ENCODE data around the gene CNFN. TPM values are rescaled to one million over a fixed set of nuclear protein-coding genes. Genes with fewer than 3 reads are reported as not detected.

Gene CNFN, protein sequence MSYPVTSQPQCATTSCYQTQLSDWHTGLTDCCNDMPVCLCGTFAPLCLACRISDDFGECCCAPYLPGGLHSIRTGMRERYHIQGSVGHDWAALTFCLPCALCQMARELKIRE
- total RNA-seq: 1.1 TPM
- long read RNA-seq, partial matches to known transcripts: 2 of 2 reads
- long read RNA-seq, other reads (novel, unspliced or antisense): 0 of 2 reads

DNA sequence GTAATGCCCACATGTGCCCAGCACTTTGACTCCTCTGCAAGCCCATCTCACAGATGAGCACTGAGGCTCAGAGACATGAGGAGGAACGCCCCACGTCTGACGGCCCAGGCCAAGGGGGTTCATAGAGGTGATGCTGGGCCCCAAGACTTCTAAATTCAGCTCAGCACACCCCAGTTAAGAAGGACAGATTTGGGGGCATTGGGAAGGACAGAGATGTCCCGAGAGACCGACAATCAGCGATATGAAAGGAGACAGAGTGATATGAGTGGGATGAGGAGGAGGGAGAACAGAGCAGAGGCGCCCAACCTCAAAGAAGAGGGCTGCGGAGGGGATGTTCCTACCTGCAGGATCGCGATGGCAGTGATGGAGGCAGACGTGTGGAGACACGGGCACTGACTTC is at the start of gene CNFN:
Gene CNFN (minus strand): TSS at position 399 of the 400 bp plus-strand sequence. CDS start 1,260 bp downstream, outside the sequence.
- intact Hi-C loops (cut with DNase I): no loop called here
- no peak for ATAC-seq (ENCODE audit: poor library complexity)

DNA sequence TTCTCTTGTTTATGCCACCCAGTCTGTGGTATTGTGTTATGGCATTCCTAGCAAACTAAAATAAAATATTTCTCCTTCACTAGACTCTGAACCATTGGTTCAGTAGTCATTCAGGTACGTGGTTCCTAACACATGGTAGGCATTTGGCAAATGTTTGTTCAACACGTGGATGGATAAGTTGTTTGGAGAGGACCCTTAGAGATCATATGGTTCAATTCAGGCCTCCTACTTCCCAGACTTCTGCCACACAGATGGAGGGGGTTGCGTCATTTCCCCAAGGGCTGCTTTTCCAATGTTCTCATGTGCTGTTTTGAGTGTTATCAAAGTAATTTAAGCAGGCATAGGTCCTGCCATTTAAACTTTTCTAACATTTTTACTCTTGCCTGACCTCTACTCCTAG is 45.9 kb upstream of the CNFN start:
- DNase-seq: no peak
- ATAC-seq (ENCODE audit: poor library complexity): no peak
- intact Hi-C loops (cut with DNase I): no loop called here

More for the DNA sequence above, at the start of gene CNFN:
- no peak for DNase-seq

DNA sequence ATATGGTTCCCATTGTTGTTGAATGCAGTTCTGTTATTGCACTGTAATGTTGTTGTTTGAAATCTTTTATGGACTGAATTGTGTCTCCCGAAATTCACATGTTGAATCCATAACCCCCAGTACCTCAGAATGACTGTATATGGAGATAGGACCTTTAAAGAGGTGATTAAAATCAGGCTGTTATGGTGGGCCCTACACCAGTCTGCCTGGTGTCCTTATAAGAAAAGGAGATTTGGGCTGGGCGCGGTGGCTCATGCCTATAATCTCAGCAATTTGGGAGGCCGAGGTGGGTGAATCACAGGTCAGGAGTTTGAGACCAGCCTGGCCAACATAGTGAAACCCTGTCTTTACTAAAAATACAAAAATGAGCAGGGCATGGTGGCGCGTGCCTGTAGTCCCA is 45.2 kb upstream of the CNFN start:
- intact Hi-C loops (cut with DNase I): no loop called here
- ATAC-seq (ENCODE audit: poor library complexity): no peak

DNA sequence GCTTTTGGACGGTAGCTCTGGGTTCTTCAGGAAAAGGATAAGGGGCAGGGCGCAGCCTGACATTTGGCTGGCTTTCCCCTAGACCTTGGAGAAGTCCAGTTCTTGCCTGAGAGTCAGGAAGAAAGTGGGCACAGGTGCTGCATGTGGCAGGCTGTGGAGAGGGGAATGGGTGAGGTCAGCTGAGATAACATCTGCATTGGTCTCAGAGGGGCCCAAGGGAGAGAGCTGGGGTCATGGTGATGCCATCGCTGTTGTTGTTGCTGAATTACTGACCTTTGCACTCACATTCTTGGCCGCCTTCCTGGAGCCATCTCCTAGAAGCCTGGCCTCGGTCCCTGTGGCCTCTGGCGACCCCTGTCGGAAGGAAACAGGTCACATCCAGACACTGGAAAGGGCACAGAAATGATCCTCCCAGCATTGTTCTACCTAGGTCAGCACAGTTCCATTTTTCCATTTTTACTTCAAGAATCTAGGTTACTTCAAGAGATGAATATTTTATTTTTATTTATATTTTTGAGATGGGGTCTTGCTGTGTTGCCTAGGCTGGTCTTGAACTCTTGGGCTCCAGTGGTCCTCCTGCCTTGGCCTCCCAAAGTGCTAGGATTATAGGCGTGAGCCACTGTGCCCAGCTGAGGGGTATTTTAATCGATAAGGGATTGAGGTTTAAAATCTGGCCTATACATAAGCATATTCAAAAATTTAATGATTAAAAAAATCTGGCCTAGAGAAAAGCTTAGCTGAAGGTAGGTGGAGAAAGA is 43.6 kb upstream of the CNFN start:
- ATAC-seq (ENCODE audit: poor library complexity) (peak; percentile 91), DNase-seq (peak; percentile 91)
- intact Hi-C loops (cut with DNase I): no loop called here

More for the DNA sequence above, 45.2 kb upstream of the CNFN start:
- DNase-seq: no peak

DNA sequence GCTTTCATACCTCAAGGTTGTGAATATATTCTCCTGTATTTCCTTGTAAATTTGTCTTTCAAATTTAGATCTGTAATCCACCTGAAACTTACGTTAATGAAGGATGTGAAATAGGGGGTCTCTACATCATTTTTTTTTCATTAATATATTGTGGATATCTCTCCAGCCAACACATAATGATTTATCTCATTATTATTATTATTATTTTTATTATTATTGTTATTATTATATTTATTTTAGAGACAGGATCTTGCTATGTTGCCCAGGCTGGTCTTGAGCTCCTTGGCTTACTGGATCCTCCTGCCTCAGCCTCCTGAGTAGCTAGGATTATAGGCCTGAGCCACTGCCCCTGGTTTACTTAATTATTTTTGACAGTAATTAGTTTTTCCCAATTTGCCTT is 41.4 kb upstream of the CNFN start:
- DNase-seq: no peak
- intact Hi-C loops (cut with DNase I): no loop called here
- no peak for ATAC-seq (ENCODE audit: poor library complexity)

DNA sequence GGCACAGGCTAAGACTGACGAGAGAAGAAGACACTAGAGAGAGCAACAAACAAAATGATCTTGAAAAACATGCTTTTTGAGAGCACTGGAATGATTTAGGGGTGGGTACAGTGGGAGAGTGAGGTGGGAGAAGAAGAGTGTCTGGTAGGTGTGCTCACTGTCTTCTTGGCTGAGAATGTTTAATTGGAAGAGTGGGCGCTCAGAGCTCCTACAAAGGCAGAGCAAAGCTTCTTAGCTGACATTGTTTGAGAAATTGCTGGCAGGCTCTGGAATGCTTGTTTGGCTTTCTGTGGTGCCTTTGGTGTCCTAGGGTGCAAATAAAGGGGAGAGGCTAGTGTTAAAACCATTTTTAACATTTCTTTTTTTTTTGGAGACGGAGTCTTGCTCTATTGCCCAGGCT is 38.6 kb upstream of the CNFN start:
- no peak for ATAC-seq (ENCODE audit: poor library complexity)
- intact Hi-C loops (cut with DNase I): no loop called here
- no peak for DNase-seq

DNA sequence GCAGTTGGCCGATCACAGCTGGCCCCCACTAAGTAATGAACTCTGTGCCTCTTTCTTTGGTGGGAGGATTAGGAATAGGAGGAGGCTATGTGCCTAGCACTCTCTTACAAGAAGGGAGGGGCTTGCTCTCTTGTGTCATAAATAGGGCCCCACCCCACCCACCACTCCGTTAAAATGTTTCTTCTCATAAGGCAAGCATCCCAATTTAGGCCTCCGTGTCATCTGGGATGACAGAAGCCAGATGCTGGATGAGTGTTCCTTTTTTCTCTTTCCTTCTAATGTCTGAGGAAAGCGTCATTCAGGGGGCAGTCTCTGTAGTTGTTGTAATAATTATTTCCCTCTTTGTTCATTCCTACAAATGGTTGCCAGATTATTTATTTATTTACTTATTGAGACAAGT is 37.2 kb upstream of the CNFN start, which contains the start of gene LIPE:
Gene LIPE (minus strand): TSS at position 76 of the 400 bp plus-strand sequence. CDS start 239 bp downstream, outside the sequence.
- DNase-seq (no peak), ATAC-seq (ENCODE audit: poor library complexity) (no peak)
- intact Hi-C loops (cut with DNase I): no loop called here

DNA sequence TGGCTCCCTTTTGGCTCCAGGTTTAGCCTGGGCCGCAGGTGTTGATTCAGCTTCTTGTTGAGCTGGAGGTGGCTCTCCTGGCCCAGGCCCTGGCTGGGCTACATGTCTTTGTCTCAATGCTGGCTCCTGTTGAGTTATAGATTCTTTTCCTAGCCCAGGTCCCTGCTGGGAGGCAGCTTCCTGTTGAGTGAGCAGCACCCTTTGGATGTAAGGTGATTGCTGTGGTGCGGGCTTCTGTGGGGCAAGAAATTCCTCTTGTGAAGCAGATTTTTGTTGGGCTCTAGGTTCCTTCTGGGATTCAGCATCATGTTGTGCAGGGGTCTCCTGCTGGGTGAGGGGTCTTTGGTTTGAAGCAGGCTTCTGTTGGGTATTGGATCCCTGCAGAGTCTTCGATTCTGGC is 36.5 kb upstream of the CNFN start:
- intact Hi-C loops (cut with DNase I): no loop called here
- no peak for DNase-seq

DNA sequence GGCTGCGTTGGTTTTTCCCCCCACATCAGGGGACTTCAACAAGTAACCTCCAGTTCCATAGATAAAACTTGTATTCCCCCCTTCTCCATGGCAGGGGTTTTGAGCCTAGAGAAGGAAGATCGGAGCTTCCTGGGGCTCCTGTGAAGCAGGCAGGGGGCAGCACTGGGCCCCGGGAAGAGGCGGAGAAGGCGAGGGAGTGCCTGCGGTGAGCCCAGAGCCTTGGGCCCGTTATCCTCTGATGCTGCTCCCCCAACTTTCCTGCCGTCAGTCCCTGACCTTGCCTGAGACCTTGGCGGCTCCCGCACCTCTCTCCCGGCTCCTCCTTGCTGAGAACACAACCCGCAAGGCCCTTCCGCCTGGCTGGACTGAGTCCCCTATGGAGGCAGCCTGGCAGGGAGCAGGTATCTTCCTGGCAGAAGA is 34.6 kb upstream of the CNFN start:
- intact Hi-C loops (cut with DNase I): no loop called here
- ATAC-seq (ENCODE audit: poor library complexity) (no peak), DNase-seq (no peak)

More for the DNA sequence above, 36.5 kb upstream of the CNFN start:
- no peak for ATAC-seq (ENCODE audit: poor library complexity)

DNA sequence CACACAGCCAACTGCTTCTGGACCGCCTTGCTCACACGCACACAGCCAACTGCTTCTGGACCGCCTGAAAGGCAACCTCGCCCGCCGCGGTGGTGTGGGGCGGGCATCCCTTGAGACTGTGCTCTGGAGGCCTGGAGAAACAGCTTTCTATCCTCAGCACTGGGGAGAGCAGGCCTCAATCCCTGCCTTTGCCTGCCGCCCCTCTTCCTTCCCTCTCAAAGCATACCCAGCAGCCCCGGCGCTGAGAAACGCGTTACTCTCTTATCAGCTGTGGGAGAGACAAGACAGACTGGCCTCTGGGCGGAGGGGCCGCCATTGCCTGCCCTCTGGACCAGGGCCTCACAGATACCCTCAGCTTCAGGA is 34.2 kb upstream of the CNFN start:
- intact Hi-C loops (cut with DNase I): no loop called here
- ATAC-seq (ENCODE audit: poor library complexity): no peak

DNA sequence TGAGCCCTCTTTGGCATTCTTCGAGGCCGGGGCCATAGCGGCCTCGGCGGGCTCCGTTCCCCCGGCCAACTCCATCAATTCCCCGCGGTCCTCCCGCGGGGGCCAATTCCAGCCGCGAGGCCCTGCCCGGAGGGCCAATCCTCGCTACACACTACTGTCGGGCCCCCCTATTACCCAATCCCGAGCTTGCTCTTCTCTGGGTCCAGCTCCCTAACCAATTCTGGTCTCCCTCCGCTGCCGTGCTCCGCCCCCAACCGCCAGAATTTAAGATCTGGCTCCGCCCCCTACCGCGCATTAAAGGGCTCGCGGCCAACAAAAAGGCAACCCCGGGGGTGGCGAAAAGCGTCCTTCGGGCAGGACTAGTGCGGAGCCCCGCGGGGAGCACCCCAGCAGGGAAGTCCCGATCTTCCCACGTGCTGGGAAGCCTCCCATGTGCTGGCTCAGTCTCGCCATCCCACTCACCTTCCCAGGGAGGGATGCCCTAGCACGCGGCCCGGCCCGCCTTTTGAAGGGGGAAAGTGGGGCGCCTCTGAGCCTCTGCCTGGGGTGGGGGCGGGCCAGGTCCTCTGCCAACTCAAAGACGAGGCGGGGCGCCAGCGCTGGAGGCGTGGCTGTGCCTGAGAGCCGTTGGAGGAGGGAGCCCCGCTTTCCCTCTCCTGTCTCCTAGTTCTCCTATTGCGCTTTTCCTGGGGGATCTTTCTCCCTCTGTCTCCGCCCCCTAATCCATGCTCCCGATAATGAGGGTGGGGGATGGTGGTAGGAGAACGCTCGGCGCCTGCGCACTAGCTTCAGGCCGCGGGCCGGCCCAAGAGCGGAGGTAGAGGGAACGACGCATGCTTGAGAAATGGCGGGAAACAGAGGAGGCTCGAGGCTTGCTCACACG is 33.6 kb upstream of the CNFN start:
- ATAC-seq (ENCODE audit: poor library complexity) (peak; percentile 89), DNase-seq (peak; percentile 93)
- intact Hi-C loops (cut with DNase I): no loop called here

More for the DNA sequence above, 34.2 kb upstream of the CNFN start:
- no peak for DNase-seq

DNA sequence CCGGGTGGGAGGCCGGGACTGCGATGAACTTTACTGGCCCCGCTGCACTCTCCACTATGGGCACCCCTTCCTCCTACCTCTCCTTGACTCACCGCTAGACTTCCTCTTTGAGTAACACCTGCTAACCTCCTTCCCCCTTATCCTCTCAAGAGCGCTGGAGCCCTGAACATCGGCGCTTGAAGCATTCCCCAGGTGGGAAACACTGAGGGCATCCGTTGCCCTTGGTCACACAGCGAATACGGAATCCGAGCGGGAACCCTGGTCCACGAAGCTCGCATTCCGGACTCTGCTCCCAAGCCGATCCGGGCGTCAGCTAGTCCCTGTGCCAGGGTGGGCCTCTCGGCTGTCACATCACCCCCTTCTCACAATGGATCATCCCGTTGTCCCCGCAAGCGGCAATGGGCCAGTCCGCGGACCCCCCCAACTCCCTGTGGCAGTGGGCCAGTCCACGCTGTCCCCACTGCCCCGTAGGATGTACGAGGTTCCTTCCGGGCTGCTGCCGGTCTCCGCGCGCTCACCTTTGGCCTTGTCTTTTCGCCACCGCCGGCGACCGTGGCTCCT is 32.9 kb upstream of the CNFN start:
- ATAC-seq (ENCODE audit: poor library complexity) (peak; percentile 18), DNase-seq (no peak)
- intact Hi-C loops (cut with DNase I): no loop called here

DNA sequence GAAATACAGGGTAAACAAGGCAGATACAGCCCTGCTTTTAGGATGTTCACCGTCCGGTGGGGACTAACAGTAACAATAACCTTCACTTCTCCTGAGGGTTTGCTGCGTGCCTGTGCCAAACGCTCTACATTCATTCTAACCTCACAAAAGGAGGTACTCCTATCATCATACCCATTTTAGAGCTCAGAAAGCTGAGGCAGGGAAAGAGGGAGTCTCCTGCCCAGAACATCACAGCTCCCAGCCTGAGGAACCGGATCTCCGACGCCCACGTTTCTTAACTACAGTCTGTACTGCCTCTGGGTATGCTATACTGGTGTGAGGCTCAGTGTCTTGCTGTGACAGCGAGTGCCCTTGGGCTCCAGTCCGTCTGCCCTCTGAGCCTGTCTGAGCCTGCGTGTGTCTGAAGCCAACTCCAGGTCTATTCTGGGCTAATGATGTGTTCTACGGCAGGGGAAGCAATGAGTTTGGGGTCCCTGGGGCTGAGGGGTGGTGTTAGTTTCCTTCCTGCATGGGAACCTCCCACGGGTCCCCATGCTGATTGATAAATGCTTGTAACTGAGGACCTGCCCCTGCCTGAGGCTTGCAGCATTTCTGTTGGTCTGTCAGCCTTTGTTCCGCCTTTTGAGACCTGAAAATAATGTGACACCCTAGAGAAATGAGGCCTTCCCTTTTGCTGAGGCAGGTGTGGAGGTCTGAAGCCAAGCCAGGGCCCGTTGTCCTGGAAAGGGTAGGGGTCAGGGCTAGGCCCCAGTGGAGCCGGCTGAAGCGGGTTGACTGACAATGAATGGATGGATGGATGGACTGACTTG is 32.2 kb upstream of the CNFN start:
- ATAC-seq (ENCODE audit: poor library complexity) (peak; percentile 62), DNase-seq (no peak)
- intact Hi-C loops (cut with DNase I): no loop called here

DNA sequence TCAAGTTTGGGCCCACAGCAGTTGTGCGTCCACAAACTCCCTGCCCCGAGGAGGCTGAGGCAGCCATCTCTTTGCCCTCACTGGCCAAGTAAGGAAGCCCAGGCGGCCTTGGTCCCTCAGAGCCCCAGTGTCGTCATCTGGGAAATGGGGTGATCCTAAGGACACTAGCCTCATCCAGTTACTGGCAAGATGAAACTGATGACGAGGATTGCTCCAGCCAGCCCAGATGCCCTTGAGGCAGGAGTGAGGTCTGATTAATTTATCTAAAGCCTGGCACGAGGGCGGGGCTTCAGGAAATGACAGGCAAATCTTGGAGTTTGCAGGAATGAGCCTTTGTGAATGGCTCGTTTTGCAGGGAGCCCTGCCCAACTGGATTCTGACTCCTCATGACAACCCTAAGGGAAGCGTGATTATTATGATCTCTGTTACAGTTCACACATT is 31.5 kb upstream of the CNFN start:
- ATAC-seq (ENCODE audit: poor library complexity) (peak; percentile 20), DNase-seq (peak; percentile 71)
- intact Hi-C loops (cut with DNase I): no loop called here

DNA sequence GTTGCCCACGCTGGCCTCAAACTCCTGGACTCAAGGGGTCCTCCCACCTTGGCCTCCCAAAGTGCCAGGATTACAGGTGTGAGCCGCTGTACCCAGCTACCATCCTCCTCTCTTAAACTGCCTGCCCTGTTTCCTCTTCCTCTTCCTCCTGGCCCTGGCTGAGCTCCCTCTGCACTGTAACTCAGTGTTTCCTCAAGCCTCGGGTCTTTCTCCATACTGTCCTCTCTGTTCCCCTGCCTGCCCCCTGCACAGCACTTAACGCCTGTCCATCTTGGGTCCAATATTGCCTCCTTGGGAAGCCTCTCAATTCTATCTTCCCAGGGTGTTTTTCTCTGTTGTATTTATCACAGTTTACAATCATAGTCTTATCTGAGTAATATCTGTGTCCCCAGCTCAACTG is 31.0 kb upstream of the CNFN start:
- DNase-seq: no peak
- intact Hi-C loops (cut with DNase I): no loop called here

DNA sequence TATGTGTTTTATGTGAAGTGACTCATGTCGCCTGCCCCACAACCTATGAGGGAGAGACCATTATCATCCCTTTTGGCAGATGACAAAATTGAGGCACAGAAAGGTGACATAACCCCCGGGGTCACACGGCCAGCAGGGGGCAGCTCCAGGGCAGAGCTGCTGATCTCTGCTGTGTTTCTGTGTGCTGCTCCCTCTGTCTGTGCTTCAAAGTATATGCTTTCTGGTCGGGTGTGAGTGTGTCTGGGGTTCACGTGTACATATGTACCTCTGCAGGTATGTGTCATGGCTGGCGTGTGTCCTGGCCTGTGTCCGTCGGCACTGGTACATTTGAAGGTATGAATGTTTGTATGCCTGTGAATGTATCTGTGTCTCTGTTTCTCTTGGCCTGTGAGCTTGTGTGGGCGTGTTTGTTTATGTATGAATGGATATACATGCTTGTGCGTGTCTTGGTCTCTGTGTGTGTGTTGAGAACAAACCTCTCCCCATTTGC is 30.0 kb upstream of the CNFN start:
- ATAC-seq (ENCODE audit: poor library complexity) (no peak), DNase-seq (peak; percentile 69)
- intact Hi-C loops (cut with DNase I): no loop called here

More for the DNA sequence above, 31.0 kb upstream of the CNFN start:
- ATAC-seq (ENCODE audit: poor library complexity): no peak

DNA sequence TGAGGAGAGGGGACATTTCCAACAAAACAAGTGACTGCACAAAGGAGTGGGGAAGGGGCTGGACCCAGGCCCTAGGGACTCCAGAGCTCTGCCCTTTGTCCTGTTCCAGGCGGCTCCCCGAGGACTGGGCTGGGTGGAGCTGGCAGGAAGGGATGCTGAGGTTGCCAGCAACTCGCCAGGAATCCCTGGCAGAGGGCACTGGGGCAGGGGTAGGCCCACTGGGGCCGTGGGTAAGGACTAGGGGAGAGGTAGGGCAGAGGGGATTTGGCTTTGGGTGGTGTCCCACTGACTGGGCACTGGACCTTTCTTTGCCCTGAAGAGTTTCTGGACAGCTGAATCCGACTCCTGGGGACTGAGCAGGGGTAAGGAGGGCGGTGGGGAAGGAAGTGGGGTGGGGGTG is 29.2 kb upstream of the CNFN start:
- intact Hi-C loops (cut with DNase I): no loop called here
- ATAC-seq (ENCODE audit: poor library complexity): peak; percentile 32
- DNase-seq: peak; percentile 70

DNA sequence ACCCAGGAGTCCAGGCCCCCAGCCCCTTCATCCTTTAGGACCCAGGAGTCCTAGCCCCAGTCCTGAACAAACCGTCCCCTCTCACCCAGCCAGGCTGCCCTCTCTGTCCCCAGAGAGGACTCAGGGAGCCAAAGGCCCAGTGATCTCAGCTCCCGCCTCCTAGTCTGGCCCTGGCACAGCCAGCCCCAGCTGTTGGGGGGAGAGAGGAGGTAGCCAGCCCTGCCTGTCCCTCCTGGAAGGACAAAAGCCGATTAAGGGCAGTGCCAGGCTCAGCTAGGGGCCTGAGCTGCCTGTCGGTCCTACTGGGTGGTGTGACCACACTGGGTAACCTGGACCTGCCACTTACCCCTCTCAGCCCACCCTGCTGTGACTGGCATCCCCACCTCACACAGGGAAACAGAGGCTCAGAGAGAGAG is 22.6 kb upstream of the CNFN start:
- DNase-seq: peak; percentile 72
- intact Hi-C loops (cut with DNase I): no loop called here
- peak; percentile 77 for ATAC-seq (ENCODE audit: poor library complexity)
